ENCODE data around the gene DHRS3.
"Not testable (repeated sequence)": the region's sequence is repeated elsewhere in the genome, so short reads cannot be mapped to it uniquely, and the experiment has no call there.

Gene DHRS3

DNA sequence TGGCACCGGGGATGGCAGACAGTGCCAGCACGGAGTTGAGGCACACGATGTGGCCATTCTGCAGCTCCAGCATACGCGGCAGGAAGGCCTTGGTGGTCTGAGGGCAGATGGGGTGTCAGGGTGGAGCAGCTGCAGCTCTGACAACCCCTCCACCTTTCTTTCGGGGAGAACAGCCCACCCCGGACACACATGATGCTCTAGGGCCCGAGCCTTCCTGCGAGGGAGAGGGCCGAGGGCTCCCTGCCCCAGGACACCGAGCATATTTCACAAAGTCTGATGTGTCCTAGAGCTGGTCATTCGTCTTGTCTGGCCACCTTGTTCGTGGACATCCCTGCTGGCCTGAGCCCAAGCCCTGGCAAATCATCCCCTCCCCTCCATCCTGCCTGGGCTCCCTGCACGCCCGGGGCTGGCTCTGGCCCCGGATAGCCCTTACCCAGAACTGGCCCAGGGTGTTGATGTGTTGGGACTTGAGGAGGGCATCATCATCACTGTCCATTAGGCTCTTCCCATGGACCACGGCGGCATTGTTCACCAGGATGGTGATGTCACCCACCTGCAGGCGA, 39.1 kb downstream of the DHRS3 start:
- DNase-seq (ENCODE audit: low read depth in 3 of 3) = no peak

GRCh38 chr1:12577020-12577419, 41.0 kb downstream of the DHRS3 start:
- DNase-seq (ENCODE audit: low read depth in 3 of 3) = no peak

DNA sequence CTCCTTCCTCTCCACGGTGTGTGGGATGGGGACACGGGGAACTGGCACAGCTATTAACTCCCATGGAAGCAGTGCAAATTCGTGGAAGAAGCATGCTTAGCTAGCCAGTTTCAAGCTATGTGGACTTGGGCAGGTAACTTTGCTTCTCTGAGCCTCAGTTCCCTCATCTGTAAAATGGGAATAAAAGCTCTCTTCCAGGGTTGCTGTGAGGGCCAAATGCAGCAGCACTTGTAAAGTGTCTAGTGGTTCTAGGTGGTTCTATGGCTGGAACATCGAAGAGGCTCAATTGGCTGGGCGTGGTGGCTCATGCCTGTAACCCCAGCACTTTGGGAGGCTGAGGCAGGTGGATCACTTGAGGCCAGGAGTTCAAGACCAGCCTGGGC, 43.3 kb downstream of the DHRS3 start:
- DNase-seq (ENCODE audit: low read depth in 3 of 3) = no peak

- DNase-seq (ENCODE audit: low read depth in 3 of 3) = no peak
These were observed 44.8 kb downstream of the DHRS3 start for GRCh38 chr1:12573015-12573825.

DNA sequence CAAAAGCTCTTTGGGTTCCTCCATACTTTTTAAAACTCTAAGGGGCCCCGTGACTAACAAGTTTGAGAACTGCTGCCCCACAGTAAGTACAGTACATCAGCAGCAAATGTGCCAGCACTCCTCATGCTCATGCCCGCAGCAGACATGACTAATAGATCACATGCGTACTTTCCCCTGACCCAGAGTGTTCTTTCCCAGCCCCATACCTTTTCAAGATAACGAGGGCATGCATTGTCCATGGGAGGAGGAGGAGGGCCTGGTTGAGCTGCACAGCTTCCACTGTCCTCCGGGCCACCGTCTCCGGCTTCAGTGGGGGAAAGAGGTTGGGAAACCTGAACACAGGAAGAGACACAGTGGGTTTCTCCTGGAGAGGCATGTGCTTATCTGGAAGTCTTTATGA, 45.5 kb downstream of the DHRS3 start:
- no peak for DNase-seq (ENCODE audit: low read depth in 3 of 3)

DNA sequence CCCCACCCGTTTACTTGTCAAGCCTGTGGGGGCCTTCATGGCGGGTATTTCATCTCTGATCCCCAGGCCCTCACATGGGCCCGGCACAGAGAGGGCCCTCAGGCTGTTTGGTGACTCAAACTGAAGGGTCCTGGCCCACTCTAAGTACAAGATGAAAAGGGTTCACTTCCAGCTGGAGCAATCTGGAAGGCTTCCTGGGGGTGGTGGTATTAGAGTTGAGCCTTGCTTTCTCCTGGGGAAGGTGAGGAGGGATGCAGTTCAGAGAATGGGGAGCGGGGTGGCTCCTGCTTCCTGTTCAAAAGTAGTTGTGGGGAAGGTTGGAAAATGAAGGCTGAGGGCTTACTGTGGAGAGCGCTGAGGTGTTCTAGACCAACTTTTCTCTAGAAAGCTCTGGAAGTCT, 47.7 kb downstream of the DHRS3 start:
- no peak for DNase-seq (ENCODE audit: low read depth in 3 of 3)

GRCh38 chr1:12568009-12568767, 49.8 kb downstream of the DHRS3 start:
- DNase-seq (ENCODE audit: low read depth in 3 of 3) = no peak

DNA sequence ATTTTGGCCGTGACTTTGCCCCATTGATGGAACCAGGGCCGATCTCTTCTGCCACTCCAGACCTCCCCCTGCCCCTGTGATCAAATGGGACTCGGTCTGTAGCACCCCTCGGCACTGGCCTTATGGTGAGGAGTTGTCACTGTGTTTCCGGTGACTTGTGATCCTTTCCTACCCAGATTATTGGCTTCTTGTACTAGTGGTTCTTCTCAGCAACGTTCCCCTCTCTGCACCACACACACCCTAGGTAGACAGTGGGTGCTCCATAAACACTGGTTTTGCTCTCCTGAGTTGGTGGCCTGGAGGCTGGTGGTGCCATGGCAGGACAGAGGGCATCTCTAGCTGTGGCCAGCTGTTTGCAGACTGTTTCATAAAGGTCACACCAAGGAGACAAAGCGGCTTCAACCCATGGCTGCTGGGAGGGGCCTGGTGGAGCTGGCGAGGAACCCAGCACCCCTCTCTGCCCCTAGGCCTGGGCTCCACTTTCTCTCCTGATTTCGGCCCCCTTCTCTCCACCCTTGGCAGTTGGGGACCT, 50.7 kb downstream of the DHRS3 start:
- DNase-seq (ENCODE audit: low read depth in 3 of 3) = no peak

GRCh38 chr1:12566484-12567287, 51.3 kb downstream of the DHRS3 start:
- no peak for DNase-seq (ENCODE audit: low read depth in 3 of 3)

DNA sequence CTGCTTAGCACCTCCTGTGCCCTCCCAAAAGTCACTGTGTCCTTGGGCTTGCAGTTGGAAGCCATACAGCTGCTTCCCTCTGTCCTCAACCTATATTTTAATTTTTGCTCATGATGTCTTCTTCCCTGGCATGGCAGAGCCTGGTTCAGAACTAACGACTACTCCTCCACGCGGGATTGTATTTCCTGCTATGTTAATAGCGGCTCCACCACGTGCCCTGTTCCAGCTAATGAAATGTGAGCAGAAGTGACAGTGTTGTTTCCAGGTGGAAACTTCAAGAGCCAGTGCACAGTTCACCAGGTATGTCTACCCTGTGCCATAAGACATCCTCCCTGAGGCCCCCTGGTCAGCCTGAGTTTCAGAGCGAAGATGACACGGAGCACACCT, 52.1 kb downstream of the DHRS3 start:
- DNase-seq (ENCODE audit: low read depth in 3 of 3) = no peak

GRCh38 chr1:12565094-12565965, 52.7 kb downstream of the DHRS3 start:
- no peak for DNase-seq (ENCODE audit: low read depth in 3 of 3)

DNA sequence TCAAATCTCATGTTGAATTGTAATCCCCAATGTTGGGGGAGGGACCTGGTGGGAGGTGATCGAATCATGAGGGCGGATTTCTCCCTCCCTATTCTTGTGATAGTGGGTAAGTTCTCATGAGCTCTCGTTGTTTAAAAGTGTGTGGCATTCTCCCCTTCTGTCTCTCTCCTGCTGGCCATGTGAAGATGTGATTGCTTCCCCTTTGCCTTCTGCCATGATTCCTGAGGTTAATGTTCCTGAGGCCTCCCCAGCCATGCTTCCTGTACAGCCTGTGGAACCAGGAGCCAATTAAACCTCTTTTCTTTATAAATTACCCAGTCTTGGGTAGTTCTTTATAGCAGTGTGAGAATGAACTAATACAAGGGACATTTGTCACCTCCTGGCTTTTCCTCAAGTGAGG, 53.8 kb downstream of the DHRS3 start:
- DNase-seq (ENCODE audit: low read depth in 3 of 3) = not testable (repeated sequence)

GRCh38 chr1:12562955-12563576, 54.9 kb downstream of the DHRS3 start:
- no peak for DNase-seq (ENCODE audit: low read depth in 3 of 3)

DNA sequence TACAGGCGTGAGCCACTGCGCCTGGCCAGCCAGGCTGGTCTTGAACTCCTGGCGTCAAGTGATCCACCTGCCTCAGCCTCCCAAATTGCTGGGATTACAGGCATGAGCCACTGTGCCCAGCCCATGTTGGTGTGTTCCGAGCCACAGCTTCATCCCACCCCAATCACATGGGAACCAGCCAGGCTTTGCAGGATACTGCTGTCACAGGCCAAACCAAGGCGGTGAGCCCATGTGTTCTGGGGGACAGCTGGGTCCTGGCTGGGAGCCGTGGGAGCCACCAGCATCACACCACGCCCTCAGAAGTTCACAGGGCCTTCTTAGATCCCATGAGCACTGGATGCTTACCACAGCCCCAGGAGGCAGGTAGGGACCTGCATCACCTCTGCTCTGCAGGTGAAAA, 56.9 kb downstream of the DHRS3 start:
- DNase-seq (ENCODE audit: low read depth in 3 of 3) = no peak

- no peak for DNase-seq (ENCODE audit: low read depth in 3 of 3)
These were observed 60.8 kb downstream of the DHRS3 start for GRCh38 chr1:12556957-12557935.

- DNase-seq (ENCODE audit: low read depth in 3 of 3) = no peak
These were observed 61.6 kb downstream of the DHRS3 start for GRCh38 chr1:12556368-12556930.

DNA sequence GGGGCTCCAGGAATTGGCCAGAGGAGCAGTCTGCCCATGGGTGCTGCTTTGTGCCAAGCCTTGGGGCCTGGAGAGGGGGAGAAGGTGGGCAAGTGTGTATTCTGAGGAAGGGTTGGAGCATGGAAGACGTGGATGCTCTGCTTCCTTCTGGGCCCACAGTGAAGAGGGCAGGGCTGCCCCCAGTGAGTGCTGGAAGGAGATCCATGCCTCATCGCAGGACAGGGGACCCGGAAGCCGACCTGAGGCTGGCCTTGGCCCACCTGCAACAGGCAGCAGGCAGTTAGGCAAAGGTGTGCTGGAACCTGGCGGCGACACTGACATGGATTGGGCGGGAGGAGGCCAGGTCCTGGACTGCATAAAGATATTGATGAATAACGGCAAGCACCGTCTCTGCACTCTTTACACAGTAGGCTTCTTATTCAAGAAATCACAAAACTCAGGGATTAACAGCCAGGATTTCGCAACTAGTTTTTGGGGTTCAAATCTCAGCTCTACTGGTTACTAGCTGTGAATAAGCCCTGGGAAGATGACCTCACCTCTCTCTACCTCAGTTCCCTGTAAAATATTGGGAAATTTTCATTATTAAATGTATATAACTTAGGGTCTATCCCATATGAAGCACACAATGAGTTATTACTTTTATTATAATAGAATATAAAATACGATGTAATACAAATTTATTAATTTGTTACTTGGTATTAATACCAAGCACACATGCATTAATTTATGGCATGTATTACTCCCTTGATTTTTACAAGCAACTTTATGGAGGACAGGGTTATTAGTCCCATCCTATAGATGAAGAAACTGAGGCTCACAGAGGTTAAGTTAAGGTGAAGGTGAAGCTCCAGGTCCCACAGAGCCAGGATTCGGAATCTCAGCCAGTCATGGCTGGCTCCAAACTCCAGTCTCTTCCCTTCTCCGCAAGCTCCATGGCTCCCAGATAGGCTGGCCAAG, 62.3 kb downstream of the DHRS3 start:
- DNase-seq (ENCODE audit: low read depth in 3 of 3) = no peak
